ENCODE data around the gene PAK4.
"Not testable (repeated sequence)": the region's sequence is repeated elsewhere in the genome, so short reads cannot be mapped to it uniquely, and the experiment has no call there.

The PAK4 gene

DNA sequence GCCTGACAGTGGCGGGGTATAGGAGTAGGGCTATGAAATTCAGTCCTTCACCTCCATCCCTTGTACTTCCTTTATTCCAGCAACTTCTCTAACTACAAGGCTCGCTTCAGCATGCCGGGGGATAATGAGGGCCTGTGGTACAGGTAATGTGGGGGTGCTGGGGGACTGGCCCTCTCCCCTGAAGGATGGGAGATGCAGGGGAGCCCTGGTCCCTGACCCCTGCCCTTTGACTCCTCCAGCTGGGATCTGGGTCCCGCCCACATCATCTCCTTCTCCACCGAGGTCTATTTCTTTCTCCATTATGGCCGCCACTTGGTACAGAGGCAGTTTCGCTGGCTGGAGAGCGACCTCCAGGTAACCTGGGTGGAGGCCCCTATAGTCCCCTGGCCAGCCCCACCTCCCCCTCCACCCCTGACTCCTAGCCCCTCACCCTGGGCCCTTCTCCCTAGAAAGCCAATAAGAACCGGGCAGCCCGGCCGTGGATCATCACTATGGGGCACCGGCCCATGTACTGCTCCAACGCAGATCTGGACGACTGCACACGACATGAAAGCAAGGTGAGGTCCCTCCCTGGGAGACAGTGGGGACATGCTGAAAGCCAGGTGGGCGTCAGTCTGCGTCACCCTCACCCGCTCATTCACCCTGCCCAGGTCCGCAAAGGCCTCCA, 25.0 kb upstream of the PAK4 start:
- DNase-seq (ENCODE audit: low spot score) = no peak

DNA sequence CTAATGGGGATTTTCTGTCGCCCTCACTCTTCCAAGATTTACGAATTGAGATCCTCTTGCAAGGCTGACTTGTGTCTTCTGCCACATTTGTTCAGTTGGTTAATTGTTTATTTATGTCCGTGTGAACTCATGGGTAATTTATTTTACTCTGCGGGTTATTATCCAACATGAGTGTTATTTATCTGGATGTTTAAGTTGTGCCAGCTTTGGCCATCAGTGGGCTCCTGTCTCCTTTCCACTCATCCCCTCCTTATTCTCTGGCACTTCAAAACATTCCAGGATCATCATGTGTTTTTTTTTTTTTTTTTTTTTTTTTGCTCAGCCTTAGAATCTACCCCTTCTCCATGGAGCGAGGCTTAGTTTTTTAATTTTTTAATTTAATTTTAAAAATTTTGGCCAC, 22.4 kb upstream of the PAK4 start:
- no peak for DNase-seq (ENCODE audit: low spot score)

DNA sequence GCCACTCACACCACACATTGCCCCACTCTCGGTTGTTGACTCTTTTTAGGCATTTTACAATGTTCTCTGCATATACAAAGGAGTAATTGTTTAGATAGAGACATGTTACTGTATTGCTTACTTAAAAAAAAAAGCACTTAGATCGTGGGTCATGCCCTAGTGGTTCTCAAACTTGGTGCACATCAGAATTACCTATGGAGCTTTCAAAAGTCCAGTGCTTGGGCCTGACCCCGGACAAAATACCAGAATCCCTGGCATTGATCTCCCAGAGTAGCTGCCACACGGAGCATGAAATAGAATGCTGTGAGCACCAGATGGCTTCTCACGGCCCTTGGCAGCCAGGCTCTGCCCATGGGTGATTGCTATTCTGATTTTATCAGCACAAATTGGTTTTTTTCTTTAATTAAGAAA, 21.4 kb upstream of the PAK4 start:
- DNase-seq (ENCODE audit: low spot score) = no peak

DNA sequence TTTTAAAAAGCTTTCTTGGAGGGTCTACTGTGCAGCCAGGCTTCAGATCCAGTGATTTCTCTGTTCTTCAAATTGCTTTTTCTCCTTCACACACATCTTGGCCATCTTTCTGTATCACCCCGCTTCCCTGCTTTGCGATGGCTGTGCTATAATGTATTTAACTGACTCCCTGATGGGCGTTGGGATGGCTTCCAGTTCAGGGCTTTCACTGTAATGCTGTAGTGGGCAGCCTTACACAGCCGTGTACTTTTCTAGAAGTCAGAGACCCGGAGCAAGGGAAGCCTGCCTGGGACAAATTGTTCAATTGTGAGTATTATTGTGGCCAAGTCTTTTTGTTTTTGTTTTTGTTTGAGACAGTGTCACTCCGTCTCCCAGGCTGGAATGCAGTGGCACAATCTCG, 19.4 kb upstream of the PAK4 start:
- no peak for DNase-seq (ENCODE audit: low spot score)

DNA sequence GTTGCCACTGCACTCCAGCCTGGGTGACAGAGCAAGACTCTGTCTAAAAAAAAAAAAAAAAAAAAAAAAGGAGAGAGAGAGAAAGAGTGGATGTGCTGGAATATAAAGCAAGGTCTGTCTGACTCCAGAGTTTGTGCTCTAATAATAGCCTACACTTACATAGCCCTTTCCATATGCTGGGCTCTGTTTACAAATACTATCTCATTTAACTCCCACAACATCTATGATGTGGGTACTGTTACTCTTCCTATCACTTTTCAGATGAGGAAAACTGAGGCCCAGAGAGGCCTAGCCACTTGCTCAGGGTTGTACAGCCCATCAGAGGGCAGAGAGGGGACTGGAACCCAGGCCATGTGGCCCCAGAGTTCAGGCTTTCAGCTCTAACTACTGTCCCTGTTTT, 15.9 kb upstream of the PAK4 start:
- no peak for DNase-seq (ENCODE audit: low spot score)

DNA sequence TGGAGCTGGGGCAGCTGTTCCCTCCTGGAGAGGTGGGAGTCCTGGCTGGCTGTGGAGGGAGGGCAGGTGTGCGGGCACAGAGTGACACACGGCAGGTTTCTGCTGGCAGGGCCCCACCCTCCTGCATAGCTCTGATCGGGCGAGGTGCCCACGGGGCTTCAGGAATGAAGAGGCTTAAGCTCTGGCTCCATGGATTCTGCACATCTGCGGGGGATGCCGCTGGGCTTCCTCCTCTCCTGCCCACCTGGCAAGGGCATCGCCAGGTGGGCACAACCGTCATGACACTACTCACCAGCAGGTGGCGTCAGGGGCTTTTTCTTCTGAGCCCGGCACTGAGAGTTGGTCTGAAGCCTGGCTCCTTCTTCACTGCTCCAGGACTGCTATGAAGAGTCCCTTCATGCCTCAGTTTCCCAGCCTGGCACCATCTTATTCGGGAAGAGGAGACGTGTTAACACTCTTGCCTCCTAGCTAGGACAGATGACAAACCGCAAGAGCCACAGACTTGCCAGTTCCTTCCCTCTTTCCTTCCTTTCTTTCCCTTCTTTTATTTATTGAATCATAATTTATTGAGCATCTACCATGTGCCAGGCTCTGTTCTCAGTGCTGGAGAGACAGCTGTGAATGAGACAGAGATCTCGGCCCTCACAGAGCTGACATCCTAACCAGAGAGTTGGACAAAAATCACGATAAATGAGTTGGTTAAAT, 15.2 kb upstream of the PAK4 start:
- peak; percentile 77 for DNase-seq (ENCODE audit: low spot score)

DNA sequence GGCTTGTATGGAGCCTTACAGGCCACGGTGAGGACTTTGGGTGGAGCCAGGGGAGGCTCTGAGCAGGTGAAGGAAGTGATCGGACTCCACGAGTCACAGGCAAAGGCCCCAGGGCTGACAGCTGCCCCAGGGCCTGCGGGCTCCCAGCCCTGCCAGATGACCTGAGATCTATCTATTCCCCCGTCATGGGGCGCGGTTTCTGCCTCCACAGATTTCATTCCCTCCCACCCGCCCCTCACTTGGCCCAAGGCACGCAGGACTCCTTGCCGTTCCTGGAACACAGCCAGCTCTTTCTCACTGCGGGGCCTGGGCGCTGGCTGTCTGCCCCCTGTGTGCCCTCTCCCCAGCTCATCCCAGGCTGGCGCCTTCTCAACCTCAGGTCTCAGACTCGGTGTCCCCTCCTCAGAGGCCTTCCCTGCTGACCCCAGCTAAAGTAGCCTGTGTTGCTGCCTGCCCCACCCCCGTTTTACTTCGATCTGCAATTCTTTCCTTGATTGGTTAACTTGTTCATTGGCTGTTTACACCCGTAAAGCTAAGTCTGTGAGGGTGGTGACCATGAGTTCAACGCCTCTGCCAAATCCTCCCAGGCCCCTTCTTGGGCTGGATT, 13.9 kb upstream of the PAK4 start:
- DNase-seq (ENCODE audit: low spot score) = no peak

DNA sequence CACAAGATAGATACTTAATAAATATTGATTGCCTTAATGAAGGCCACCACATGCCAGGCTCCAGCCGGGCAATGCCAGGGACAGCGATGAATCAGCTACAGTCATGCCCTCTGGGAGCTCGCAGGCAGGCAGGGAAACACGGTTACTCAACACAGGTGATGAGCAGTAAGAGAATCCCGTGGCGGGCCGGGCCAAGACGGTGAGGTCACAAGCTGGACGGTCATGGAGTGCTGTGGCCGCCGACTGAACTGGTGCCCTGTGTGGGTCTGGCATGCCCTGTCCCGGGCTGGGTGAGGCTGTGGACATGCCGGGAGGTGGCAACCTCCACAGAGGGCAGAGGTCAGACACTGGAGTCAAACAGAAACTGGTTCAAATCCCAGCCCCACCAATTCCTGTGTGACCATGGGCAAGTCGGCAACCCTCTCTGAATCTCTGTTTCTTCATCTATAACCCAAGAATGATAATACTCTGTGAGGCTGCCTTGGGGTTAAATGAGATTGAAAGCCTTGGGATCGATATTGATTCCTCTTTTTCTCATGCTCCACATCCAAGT, 13.2 kb upstream of the PAK4 start:
- DNase-seq (ENCODE audit: low spot score) = no peak

DNA sequence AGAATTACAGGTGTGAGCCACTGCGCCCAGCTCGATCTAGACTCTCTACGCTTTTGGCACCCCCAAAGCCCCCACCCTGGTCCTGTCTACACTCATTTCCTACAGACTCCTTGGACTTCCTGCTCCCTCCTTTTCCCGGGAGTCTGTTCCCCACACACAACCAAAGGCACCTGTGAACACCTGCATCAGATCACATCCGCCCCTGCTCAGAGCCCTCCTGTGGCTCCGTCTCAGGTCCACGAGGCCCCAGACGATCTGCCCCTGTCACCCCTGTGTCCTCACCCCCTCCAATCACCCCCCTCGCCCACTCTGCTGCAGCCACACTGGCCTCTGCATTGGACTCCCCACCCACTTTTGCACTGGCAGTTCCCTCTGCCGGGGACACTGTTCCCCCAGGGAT, 12.4 kb upstream of the PAK4 start:
- DNase-seq (ENCODE audit: low spot score) = no peak

DNA sequence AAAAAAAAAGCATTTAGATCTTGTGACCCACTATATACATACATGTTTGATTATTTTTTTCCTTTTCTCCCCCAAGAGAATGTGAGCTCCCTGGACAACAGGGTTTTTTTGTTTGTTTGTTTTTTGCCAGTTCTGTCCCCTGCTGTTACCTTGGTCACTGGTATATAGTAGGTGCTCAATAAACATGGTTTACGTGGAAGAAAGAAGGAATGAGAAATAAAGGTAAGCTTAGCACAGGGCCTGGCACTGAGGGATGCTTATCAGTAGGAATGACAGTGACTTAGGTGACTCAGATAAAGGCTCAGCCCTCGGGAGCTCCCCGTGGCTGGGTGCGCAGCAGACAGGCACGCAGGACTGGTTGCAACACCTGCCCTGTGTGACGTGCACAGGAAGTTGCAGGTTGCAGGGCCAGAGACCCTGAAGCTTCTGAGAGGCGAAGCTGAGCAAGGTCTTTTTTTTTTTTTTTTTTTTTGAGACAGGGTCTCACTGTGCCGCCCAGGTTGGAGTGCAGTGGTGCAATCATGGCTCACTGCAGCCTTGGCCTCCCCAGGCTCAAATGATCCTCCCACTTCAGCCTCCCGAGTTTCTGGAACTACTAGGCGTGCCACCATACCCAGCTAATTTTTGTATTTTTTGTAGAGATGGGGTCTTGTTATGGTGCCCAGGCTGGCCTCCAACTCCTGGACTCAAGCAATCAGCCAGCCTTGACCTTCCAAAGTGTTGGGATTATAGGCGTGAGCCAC, 10.3 kb upstream of the PAK4 start:
- no peak for DNase-seq (ENCODE audit: low spot score)

DNA sequence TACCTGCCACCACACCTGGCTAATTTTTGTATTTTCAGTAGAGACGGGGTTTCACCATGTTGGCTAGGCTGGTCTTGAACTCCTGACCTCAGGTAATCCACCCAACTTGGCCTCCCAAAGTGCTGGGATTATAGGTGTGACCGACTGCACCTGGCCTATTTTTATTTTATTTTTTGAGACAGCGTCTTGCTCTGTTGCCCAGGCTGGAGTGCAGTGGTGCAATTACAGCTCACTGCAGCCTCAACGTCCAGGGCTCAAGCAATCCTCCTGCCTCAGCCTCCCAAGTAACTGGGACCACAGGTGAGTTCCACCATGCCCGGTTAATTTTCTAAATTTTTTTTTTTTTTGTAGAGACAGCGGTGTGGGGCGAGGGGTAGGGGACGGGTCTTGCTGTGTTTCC, 8.6 kb upstream of the PAK4 start:
- DNase-seq (ENCODE audit: low spot score) = not testable (repeated sequence)

DNA sequence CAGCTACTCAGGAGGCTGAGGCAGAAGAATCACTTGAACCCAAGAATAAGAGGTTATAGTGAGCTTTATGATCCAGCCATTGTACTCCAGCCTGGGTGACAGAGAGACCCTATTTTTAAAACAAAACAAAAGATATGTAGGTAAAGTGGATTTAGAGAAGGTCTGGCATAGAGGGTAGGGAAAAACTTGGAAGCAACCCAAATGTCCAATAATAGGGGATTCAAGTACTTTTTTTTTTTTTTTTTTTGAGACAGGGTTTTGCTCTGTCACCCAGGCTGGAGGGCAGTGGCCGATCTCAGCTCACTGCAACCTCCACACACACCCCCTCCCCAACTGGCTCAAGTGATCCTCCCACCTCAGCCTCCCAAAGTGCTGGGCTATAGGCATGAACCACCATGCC, 5.8 kb upstream of the PAK4 start:
- no peak for DNase-seq (ENCODE audit: low spot score)

DNA sequence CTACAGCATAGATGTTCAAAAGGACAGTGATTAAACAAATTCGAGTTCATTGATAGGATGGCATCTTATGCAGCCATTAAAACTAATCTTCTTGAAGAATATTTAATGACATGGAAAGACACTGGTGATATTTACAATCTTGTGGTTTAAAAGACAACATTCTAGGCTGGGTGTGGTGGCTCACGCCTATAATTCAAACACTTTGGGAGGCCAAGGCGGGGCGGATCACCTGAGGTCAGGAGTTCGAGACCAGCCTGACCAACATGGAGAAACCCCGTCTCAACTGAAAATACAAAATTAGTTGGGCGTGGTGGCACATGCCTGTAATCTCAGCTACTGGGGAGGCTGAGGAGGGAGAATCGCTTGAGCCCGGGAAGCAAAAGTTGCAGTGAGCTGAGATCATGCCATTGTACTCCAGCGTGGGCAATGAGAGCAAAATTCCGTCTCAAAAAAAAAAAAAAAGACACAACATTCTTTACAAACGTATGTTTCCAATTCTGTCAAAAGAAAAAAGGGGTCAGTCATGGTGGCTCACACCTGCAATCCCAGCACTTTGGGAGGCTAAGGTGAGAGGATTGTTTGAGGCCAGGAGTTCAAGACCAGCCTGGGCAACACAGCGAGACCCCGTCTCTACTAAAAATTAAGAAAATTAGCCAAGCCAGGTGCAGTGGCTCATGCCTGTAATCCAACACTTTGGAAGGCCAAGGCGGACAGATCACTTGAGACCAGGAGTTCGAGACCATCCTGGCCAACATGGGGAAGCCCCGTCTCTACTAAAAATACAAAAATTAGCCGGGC, 2.5 kb upstream of the PAK4 start:
- no peak for DNase-seq (ENCODE audit: low spot score)

DNA sequence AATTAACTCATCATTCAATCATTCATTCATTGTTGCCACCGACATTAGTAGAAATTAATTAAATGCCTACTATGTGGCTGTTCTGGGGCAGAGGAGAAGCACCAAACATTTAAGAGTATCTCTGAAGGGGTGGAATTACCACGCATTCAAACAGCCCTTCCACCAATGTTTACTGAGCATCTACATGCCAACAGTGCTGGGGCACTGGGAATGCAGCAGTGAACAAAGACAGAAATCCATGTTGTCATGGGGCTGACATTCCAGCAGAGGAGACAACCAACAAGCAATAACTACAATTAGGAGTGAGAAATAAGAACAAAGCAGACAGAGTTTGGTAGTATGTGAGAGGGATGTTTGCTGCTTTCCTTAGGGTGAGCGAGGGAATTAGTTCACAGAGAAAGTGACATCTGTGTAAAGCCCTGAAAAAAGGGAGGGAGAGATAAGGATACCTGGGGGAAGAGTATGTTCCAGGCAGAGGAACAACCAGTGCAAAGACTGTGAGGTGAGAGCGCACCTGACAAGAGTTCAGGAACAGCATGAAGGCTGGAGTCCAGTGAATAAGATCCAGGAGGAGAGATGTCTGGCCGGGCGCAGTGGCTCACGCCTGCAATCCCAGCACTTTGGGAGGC, 1.3 kb upstream of the PAK4 start:
- no peak for DNase-seq (ENCODE audit: low spot score)

DNA sequence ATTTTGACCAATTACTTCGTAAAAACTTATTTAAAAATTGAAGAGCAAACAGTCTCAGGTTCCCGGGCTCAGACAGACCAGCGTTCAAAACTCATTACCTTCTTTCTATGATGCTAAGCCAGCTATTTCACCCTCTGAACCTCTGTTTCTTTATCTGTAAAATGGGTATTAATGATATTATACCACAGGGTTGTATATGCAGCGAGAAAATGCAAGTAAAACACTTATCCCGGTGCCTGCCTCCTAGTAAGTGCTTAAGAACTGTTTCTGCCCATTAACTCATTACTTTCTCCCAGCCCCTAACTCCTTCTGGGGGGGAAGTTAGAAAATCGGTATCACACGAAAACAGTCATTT, 410 bp upstream of the PAK4 start:
- DNase-seq (ENCODE audit: low spot score) = no peak

DNA sequence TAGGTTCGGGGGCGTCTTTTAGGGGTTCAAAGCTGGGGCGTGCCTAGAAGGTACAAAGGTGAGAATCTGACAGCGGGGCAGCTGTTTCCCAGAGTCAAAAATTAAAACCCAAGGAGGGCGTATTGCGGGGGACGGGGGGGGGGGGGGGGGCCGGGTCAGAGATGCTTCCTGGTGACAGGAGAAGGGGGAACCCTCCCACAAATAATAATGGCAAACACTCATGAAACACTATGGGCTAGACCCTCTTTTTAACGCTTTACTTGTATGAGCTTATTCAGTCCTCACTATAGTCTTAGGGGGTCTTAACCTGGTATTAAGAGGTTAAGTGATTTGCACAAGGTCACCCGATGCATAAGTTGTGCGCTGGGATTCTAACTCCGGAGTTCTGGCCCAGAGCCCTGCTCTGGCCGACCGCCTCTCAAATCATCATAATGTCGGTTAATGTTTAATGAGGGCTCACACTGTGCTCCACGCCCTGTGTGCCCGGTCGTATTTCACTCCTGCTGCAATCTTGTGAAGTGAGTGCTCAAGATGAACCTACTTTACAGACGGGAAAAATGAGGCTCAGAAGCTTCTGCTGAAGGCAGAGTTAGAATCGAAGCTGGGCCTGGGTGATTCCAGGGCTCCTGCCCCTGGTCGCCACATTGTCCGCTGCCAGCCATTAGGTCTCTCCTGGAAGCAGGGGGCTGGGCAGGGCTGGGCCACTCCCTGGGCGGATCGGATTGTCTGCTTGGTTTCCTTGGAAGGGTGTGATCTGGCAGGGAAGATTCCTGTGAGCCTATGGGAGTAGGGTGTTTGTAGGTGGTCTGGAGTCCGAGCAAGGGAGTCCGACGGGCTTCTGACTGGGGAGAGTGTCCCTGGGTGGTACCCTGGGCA, 964 bp downstream of the PAK4 start:
- peak; percentile 67 for DNase-seq (ENCODE audit: low spot score)

DNA sequence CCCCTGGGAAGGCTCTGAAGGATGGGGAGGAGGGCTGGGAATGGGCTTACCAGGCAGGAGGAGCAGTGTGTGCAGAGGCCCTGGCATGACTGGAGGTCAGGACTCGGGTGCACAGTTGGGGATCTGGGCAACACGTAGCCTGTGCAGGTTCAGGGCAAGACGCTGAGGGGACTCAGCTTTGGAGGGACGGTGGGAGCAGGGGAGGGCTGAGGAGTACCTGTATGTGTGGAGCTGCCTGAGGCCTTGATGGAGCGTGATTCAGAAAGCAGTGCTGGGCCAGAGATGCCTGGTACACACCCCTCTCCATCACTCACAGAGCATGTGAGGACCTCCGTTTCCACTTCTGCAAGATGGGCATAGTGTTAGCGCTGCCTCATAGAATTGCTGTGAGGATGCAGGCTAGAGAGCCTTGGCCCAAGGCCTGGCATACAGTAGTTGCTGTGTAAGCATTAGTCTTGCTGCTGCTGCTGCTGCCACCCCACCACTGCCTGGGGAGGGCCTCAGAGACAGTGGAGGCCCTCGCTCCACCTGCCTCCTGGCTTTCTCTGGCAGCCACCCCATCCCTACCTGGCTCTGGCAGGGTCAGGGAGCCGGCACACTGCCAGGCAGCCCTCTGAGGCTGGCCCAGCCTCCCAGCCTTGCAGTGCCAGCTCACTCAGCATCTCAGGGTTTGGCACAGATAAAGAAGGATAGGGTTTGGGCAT, 2.4 kb downstream of the PAK4 start:
- no peak for DNase-seq (ENCODE audit: low spot score)

DNA sequence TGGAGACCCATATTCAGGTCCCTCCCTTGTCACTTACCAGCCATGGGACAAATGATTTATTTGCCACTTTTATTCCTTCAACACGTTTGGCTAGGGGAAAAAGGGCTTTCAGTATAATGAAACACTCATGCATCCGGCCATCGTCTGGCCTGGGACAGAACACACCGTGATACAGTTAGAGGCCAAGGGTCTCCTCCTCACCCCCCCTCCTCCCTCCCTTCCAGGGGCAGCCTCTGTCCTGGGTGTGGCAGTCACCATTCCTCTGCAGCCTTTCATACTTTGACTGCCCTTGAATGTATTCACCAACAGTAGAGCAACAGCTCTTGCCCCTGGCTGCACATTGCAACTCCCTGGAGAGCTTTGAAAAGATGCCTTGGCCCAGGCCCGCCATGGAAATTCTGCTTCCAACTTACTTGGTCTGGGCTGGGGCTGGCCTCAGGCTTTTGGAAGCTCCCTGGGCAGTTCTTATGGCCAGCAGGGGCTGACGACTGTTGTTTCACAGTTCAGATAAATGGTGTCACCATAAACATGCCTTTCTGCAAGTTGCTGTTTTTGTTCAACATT, 3.0 kb downstream of the PAK4 start:
- DNase-seq (ENCODE audit: low spot score) = peak; percentile 43

DNA sequence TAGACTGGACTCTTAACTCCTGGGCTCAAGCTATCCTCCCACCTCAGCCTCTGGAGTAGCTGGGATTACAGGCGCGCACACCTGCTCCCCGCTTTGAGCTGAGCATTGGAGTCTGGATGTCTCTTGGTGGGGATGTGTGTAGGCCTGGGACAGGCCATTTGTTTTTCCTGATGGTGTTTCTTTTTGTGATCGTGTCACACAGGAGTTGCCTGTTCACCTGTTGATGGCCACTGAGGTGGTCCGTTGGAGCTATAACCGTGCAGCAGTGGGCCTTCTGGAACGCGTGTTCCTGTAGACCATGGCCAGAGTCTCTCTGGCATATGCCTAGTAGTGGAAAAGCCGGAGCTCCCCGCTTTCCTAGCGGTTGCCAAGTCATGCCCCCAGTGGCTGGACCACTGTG, 3.5 kb downstream of the PAK4 start:
- DNase-seq (ENCODE audit: low spot score) = no peak

All from GM03348 (cell line).